GM19372 (cell line): ENCODE data around the gene ADARB1.

ENCODE experiments used
- ATAC-seq: cut with Tn5 transposase; IDR thresholded peaks from one replicate; pipeline ENCODE4 v1.9.1; 2021; ENCODE audit warnings: mild to moderate bottlenecking, low read depth, moderate library complexity; ENCODE audit not compliant: unreplicated experiment

The ADARB1 gene

DNA sequence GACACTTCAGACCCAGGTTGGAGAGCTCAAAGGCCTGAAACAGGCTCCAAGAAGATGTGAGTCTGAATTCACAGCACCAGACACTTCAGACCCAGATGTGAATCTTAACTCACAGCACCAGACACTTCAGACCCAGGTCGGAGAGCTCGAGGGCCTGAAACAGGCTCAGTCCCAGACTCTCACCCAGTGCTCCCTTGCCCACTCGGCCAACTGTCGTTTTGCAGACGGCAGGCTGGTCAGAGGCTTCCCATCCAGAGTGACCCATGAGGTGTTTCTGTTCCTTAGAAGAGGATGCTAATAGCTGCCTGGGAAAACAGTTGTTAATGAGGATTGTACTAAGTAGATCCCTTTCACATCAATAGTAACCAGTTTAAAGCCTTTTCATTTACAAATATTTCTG lies 88.4 kb downstream of the ADARB1 start:
- ATAC-seq, result no peak

DNA sequence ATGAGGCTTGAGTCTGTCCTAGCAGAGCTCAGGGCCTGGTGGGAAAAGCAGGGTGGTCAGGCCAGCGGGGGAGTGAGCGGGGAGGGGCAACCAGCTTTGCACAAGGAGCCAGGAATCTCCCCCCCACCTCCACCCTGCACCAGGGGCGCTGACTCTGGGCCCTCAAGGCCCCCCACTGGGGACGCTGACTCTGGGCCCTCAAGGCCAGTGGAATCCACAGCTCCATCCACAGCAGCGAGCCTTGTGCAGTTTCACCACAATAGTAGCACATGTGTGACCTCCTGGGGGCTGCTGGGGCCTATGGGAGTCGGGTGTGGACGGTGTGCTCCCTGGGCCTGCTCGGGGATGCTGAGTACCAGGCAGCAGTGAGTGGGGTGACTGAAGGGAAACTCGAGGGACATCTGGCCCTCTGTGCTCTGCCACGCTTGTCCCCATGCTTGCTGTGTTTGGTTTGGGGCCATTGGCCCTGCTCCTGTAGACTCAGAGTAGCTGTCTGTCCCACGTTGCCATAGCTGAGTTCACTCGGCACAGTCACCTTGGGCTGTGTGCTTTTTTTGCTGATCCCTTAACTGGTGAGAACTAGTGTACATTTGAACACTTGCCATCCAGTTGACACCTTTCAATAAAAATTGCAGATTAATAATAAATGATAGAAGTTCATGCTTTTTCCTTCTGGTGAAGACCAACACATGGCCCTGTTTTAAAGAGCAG lies 89.2 kb downstream of the ADARB1 start:
- no peak for ATAC-seq

DNA sequence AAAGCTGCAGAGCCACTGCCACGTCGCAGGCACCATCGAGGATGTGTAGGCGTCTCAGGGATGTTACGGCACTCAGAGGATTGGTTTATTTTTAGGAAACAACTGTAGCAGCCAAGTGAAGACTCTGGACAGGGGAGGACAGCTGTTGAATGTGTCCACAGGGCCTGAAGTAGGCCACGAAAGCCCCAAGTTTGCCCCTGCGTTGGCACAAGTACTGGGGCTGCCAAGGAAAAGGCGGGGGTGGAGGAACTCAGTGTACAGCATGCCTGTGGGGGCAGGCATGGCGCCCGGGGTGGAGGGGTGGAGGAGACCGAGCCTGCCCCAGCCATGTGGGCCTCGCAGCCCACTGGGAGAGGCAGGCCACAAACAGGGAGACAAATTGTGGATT lies 89.7 kb downstream of the ADARB1 start:
- ATAC-seq, result no peak

- ATAC-seq, result no peak
Observed at GRCh38 chr21:45164838-45165237, 90.5 kb downstream of the ADARB1 start.

GRCh38 chr21:45166931-45167330 lies 92.6 kb downstream of the ADARB1 start:
- ATAC-seq, result no peak

GRCh38 chr21:45167796-45168222 lies 93.4 kb downstream of the ADARB1 start:
- ATAC-seq, result no peak

- ATAC-seq, result no peak
Observed at GRCh38 chr21:45168522-45168921, 94.1 kb downstream of the ADARB1 start.

DNA sequence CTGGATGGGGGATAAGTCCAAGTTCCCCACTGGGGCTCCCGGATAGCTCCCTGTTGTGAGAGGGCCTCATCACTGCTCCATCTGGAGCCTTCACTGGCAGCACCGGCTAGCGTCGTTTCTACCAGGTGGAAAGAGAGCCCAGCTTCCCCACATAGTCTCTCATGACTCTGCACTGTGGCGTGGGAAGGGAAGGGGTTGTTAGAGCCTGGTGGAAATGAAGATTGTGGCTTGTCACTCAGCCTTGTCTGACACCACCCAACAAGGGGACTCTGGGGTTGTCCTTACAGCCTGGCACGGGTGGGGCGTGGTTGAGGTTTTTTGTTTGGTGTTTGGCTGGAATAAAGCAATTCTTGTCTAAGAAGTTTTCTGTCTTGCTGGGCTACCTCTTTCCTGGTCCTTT lies 94.6 kb downstream of the ADARB1 start:
- ATAC-seq, result no peak

DNA sequence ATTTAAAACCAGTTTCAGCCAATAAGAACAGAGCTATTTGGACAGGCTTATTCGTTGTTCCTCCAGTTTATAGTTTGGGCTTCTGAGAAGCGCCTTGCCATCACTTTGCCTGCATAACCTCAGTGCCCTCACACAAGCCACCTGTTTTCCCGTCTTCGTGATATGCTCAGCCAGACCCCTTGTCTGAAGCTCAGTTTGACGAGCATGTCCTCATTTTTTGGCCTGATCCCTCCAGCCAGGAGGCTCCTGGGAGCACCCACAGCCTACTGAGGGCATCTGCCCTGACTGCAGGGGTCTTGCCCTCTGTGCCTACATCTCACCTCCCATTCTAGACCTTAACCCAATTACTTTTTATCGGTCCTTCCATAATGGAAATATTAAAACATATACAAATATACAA lies 95.3 kb downstream of the ADARB1 start:
- ATAC-seq, result no peak

DNA sequence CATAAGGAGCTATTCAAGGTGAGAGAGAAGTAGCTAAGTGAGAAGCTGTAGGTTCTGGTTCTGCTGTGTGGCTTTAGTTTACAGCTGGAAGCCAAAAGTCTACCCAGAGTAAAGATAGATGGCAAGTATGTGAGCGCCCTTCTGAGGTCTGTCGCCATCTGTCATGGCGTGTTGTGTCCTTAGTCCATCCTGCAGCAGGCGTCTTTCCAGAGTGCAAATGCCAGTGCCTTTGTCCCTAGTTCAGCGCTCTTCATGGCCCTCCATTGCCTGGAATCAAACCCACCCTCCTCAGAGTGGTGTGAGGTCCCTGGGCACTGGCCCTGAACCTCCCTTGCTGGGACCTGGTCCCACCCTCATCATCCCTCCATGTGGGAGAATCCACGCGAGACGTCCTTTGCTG lies 96.6 kb downstream of the ADARB1 start:
- no peak for ATAC-seq

DNA sequence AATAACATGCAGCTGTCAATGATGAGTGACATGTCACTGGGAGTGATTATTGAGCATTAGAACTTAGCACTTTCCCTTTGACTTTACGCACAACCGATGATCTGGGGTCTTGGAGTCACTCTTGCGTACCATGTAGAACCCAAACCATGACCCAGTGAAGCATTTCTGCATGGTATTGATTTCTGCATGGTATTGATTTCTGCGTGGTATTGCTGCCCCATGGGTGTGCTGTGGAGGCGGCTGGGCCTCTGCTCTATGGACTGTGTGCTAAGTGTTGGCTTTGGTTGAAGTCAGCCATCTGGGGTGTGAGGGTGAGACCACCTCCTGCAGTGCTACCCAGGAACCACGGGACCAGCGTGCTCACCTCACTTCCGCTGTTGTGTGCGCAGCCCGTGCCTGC lies 98.0 kb downstream of the ADARB1 start:
- ATAC-seq, result no peak

- ATAC-seq, result no peak
Observed at GRCh38 chr21:45175326-45176095, 101.1 kb downstream of the ADARB1 start.

DNA sequence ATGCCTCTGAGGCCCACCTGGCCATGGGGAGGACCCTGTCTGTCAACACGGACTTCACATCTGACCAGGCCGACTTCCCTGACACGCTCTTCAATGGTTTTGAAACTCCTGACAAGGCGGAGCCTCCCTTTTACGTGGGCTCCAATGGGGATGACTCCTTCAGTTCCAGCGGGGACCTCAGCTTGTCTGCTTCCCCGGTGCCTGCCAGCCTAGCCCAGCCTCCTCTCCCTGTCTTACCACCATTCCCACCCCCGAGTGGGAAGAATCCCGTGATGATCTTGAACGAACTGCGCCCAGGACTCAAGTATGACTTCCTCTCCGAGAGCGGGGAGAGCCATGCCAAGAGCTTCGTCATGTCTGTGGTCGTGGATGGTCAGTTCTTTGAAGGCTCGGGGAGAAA lies 101.8 kb downstream of the ADARB1 start:
- ATAC-seq, result no peak

DNA sequence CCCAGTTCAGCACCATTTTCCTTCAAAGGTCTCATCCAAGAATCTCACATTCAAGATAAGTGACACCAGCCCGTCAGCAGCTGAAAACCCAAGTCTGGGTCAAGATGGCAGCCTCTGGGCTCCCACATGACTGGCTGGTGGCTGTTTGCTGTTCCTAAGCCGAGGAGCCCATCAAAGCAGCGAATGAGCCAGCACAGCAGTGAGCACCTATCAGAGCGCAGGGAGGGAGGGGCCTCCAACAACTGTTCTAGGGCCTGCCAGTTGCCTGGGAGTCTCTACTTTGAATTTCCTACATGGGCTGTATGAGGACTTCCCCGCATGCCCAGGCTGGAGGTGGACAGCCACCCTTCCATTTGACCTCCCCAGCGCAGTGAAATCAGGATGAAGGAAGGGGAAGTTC lies 102.7 kb downstream of the ADARB1 start:
- ATAC-seq, result no peak

DNA sequence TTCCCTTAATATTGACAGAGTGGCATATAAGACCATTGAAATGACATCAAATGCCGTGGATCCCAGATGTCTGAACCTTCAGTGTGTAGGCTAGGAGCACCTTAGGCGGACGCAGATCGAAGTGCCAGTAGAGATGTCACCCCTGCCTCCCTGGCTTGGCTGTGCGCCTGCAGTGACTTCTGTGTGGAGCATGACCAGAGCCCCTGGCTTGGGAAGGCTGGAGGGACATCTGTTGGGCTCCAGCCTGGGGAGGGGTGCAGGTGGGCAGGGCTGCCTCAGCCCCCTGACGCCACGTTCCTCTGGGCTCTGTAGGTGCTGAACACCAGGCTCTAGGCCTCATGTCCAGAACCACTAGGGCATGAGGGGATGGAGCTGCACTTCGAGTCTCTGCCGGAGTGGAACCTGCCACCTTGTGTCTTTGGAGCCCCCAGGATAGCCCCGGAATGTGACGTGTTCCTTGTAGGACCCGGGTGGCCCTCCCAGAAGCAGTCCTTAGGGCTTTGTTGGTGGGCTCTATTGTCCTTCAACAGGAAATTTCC lies 103.8 kb downstream of the ADARB1 start:
- no peak for ATAC-seq

GRCh38 chr21:45178971-45179370 lies 104.6 kb downstream of the ADARB1 start:
- ATAC-seq, result no peak

DNA sequence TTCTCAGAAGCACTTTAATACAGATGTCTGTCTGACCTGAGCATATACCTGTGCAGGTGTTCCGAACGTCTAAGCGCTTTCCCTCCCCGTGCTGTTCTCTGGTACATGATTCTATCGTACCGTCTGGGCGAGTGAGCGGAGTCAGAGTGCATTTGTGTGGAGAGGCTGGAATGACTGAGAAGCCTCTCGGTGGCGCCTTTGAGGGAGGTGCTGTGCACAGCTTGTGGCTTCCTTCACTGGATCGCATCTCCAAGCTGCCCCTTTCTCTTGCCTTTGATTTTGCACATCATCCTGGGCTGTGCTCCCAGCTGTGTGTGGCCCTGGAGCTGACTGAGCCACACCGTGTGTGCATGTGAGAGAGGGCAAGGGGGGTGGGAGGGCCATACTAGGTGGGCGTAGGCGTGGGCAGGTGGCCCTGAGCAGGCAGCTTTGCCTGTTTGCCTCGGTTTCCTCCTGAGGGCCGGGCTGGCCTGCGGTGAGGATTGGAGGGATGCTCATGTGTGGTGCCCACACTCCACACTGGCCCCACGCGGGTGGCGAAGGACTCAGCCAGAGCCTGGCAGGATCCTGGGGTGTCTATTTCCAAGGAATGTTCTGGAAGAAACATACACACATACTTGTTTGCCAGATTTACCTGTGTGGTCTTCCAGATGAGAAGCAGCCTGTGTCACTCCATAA lies 105.3 kb downstream of the ADARB1 start:
- no peak for ATAC-seq

DNA sequence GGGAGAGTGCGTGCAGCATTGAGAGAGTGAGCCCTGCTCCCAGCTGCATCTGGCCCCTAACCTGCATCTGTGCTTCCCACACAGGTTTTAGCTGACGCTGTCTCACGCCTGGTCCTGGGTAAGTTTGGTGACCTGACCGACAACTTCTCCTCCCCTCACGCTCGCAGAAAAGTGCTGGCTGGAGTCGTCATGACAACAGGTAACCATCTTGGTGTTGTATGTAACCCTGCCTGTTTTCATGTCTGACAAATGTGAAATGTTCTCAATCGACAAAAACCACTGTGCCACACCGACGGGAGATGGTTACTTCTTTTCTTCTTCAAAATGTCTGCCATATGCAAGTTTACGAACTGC lies 105.8 kb downstream of the ADARB1 start:
- ATAC-seq, result no peak

- no peak for ATAC-seq
Observed at GRCh38 chr21:45182958-45183357, 108.6 kb downstream of the ADARB1 start.

GRCh38 chr21:45183852-45184251 lies 109.5 kb downstream of the ADARB1 start:
- no peak for ATAC-seq

DNA sequence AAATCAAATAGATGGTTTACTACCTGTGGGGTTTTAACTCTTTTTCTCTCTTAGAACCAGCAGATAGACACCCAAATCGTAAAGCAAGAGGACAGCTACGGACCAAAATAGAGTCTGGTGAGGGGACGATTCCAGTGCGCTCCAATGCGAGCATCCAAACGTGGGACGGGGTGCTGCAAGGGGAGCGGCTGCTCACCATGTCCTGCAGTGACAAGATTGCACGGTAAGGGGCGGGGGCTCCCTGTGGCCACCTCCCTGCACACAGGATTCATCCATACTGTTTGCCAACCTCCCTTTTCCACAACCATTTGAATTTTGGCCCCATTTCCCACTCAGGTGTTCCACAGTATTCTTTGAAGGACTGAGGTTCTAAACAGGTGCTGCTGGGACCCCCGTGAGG lies 110.5 kb downstream of the ADARB1 start:
- ATAC-seq, result no peak
